Left forelimb (tissue), 1 donor: ENCODE results near the gene OTOP3.

Experiments used
- DNase-seq: peaks from one replicate; pipeline ENCODE4 v3.0.0-alpha.2; 2018; ENCODE audit warnings: low spot score

Gene OTOP3

DNA sequence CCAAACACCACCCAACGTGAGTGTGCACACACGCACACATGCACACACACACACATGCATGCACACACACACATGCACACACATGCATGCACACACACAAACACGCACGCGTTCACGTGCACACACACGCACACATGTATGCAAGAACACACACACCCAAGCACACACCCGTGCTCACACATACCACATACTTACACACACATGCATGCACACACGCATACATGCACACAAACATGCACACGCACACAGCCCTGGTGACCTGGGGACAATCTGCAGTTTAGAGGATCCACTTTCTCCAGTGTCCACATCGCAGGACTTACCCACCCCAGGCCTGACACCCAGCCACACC lies 18.9 kb upstream of the OTOP3 start:
- DNase-seq: no peak

DNA sequence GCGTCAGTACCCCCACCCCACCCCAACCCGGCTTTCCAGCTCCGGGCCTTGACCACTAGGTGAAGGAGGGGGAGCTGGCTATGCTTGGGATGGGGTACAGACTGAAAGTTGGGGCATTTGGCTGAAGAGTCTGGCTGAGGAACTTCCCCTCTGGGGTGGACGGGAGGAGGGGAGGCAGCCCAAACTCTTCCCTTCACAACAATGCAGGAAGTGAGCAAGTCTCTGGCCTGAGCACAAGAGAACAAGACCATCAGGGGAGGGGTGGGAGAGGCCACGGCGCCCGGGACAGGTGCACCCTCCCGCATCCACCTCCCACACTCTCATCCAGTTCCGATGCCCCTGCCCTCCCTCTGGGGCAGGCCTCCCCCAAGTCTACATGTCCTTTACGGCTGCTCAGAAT lies 18.3 kb upstream of the OTOP3 start:
- no peak for DNase-seq

DNA sequence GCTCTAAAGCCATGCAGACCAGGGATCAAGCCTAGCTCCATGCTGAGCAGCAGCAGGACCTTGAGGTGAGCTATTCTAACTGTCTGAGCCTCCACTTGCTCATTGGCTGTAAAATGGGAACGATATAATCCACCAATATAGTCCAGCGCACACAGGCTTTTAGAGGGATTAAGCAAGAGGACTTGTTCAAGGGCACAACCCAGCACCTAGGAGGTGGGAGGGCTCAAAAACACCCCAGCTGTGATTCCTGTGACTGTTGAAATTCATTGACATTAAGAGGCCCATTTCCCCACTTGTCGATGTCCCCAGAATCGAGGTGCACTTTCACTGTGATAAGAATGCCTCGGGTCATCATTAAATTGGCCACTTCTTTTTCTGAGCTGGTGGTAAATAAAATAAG lies 16.8 kb upstream of the OTOP3 start:
- no peak for DNase-seq

DNA sequence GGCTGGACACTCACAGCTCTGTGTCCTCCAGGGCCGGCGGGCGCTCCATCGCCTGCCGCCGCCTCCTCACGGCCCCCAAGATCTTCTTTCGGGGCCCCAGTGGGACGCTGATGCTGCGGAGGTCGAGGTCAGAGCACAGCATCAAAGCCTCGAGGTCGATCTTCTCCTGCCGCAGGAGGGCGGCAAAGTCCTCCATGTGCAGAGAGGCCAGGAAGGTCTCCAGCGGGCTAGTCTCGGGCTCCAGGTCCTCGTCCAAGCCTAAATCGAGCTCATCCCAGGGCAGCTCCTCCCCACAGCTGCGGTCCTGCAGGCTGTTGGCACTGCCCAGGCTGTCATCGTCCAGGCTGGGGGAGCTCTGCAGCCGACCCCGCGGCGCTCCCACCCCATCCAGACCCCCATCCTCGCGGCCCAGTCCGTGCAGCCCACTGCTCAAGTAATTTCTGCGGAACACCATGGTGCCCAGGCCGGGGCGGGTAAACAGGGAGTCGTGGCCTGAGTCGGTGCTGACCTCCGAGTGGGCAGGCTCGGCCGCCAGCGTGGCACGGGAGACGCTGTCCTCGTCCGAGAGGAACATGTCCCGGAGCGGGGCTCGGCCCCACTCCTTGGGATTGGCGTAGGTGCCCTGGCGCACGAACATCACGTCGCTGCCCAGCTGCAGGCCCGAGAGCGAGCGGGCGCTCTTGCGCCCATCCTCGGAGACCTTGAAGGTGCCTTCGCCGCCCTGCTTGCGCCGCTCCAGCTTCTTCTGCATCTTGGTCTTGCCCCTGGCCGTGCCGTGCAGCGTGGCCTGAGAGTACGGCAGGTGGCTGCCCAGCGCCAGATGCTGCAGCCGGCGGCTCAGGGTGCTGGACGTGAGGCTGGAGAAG lies 16.0 kb upstream of the OTOP3 start:
- DNase-seq: no peak

DNA sequence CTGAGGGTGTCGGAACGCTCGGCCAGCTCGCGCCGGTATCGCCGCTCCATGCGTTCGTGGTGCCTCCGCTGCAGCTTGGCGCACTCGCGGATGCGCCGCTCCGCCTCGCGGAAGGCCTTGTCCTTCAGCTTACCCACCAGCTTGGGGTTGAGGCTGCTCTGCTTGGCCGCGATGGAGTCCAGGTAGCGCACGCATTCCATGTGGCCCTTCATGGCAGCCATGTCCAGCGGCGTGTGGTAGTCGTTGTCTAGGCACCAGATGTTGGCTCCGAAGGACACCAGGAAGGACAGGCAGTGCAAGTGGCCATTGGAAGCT lies 15.4 kb upstream of the OTOP3 start:
- DNase-seq: no peak

DNA sequence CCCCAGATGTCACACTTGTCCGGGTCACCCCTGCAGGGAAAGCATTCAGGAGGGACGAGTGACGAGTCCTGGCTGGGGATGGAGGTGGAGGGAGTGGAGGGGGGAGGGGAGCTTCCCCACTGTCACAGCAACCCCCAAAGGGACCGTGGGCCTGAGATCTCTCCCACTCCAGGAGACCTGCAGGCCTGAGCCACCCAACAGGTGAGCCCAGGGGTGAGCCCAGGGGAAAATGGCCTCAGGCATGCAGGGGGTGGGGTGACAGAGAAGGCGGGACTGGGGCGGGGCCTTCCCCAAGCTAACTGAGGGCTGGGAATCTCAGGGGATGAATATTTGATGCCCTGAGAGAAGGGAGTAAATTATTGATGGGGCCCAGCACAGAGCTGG lies 15.1 kb upstream of the OTOP3 start:
- no peak for DNase-seq

DNA sequence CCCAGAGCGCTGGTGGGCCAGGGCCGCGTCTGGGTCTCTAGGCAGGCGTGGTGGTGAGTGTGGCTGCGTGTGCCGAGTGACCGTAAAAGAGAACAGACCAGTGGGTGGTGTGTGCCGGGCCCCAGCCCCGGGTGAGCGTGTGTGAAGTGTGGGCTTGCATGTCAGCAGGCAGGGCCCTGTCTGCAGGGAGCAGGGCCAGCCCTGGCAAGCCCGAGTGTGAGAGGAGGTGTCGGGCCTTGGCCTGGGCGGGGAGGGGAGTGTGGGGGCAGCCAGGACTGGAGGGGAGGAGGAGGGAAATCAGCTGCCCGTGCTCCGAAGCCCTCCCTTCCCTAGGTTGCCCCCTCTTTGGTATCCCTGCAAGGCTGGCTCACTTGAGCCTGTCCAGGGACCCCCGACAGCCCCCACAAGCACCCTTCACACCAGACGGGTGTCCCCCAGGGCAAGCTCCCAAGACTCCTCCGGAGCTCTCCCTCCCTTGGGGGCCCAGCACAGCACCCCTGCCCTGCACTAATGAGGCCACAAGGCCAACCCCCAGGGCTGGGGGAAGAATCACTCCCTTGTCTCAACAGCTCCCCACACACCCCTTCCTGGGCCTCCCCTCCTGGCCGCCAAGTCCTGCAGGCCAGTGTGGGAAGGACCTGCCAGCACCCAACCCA lies 14.5 kb upstream of the OTOP3 start:
- DNase-seq: no peak

DNA sequence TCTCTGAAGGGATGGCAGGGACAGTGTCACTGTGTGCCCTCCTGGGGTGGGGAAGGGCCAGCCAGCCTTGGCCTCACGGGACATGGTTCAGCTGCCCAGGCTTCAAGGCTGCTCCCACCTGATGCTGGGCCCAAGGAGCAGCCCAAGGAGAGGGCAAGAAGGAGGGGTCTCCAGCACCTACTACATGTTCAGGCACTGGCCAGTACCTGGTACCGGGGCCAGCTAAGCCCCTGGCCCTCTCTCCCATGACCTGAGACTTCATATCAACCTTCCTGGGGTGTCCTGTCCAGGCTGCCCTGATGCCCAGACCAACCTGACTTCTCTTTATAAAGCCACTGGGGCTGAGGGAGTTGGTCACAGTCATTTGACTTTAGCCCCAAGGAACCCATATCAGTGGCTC lies 13.9 kb upstream of the OTOP3 start:
- no peak for DNase-seq

DNA sequence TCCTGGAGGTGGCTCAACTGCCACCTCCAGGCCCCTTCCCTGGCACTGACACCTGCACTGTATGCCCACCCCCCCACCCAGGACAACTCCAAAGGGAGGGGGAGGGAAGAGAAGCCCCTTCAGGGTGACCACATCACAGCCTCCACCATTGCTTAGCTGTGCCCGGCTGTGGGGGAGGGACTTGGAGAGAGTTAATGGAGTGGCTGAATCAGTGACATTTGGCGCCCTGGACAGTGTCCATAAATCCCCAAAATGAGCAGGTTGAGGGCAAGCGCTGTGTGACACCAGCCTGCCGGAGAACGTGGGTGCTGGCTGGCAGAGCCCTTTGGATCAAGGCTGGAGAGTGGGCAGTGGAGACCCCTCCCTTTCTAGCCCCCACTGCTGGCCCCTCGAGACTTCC lies 13.5 kb upstream of the OTOP3 start:
- DNase-seq: no peak

DNA sequence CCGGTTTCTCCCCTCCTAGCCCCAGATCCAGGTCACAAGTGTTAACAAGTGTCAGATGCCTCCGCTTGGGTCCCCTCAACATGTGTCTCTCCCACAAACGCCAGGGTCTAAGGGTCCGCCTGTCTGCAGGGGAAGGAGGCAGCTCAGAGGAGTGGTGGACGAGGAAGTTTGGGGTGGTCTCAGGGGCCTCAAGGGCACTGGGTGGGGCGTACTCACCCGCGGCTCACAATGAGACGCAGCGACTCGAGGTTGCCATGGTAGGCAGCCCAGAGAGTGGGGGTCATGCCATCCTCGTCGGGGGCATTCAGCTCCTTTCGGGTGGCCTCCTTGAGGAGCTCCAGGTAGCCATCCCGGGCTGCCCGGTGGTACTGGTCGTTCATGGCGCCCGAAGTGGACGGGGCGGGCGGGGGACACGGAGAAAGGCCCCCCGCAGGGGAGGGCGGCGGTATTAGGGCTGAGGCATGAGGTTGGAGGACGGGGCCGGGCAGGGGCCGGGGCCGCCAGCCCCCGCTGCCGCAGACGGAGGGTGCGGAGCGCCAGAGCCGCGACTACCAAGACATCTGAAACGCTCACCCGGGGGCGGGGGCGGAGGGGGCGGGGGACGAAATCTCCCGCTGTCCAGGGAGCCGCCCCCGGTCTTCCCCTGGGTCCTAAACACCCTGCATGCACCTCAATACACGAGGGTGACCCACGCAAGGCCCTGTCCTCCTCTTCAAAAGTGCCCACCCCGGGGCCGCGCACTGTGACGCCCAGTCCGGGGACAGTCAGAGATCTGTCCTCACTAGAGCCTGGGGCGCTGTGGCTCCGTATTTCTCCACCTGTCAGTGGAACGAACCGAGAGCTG lies 12.8 kb upstream of the OTOP3 start, which contains the start of gene USH1G:
TSS of gene USH1G (minus strand) at position 562 of the 844 bp plus-strand sequence. CDS start at position 380, 182 bp downstream.
- no peak for DNase-seq

DNA sequence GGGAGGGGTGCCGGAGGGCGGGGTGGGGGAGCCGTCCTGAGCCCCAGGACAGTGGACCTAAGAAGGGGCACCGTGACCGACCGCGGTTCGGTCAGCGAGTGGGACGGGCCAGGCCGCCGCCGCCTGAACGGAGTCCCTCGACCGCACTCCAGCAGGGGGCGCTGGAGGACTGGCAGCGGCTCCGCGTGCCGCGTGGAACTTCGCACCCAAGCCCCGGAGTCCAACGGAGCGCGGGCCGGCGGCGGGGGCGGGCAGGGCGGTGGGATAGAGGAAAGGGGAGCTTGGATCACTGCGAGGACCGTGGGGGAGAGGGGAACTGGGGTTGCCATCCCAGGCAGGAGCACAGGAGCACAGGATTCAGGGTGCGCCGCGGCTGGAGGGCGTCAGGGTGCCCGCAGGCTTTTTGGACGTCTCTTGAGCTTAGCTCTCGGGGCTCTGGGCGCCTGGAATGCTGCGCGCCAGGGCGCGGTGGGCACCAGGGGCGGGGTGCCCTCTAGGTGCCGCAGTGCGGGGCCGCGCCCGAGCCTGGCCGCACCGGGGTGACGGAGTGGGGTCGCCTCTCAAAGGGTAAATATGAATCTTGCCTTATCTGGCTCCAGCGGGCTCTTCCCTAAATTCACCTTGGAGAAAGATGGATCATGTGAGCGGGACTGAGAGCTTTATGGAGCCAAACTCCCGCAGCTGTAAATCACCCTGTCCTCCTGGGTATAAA lies 12.0 kb upstream of the OTOP3 start:
- DNase-seq: no peak

DNA sequence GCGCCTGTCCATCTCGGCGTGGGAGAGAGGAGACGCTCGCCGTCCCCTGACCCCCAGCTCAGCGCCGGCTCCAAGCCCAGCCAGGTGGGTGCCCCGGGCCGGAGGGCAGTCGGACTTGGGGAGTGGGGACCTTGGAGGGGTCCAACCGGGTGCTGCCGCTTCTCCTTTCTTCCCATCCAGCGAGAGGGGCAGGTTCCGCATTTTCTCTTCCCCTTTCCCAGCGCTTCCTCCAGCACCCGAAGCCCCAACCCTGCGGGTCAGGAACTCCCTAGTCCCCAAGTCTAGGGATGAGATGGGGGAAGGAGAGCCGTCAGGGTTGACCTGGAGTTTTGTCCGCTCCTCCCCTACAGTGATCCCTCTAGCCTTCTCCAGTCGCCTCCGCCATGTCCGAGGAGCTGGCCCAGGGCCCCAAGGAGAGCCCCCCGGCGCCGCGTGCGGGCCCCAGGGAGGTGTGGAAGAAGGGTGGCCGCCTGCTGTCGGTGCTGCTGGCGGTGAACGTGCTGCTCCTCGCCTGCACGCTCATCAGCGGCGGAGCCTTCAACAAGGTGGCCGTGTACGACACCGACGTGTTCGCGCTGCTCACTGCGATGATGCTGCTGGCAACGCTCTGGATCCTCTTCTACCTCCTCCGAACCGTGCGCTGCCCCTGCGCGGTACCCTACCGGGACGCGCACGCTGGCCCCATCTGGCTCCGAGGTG lies 11.3 kb upstream of the OTOP3 start, which contains the start of gene OTOP2:
TSS of gene OTOP2 (plus strand) at position 24 of the 699 bp plus-strand sequence. CDS start at position 384, 360 bp downstream.
- no peak for DNase-seq

DNA sequence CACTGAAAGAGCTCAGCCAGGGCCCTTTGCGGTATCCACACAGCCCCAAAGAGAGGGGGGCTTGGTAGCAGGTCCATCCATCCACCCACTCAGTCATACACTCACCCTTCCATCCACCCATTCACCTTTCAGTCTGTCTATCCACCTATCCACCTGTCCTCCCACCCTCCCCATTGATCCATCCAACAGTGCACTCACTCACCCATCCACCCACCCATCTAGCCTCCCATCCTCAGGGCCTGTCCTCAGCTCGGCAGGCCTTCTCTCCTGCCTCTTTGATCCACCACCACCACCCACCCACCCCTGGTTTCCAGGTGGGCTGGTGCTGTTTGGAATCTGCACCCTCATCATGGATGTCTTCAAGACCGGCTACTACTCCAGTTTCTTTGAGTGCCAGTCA lies 10.5 kb upstream of the OTOP3 start:
- no peak for DNase-seq

DNA sequence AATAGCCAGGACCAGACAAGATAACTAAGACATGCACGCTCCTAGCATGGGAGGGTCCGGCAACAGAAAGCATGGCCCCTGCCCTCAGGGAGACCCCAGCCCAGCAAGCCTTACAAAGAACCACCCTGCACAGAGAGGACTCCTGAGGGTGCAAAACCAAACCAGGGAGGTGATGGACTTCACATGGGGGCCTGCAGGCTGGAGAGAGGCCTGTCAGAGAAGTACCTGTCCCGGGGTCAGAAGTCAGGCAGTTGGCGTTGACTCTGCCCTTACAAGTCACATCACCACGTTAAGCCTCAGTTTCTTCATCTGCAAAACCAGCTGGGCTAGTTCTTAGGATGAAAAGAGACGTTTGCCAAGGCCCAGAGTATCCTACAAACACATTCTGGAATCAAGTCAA lies 6.9 kb upstream of the OTOP3 start:
- no peak for DNase-seq

DNA sequence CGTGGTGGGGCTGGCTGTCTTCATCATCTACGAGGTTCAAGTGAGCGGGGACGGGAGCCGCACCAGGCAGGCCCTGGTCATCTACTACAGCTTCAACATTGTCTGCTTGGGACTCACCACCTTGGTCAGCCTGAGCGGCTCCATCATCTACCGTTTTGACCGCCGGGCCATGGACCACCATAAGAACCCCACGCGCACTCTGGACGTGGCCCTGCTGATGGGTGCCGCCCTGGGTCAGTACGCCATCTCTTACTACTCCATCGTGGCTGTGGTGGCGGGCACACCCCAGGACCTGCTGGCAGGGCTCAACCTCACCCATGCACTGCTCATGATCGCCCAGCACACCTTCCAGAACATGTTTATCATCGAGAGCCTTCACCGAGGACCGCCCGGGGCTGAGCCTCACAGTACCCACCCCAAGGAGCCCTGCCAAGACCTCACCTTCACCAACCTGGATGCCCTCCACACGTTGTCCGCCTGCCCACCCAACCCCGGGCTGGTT lies 5.1 kb upstream of the OTOP3 start:
- DNase-seq: no peak

DNA sequence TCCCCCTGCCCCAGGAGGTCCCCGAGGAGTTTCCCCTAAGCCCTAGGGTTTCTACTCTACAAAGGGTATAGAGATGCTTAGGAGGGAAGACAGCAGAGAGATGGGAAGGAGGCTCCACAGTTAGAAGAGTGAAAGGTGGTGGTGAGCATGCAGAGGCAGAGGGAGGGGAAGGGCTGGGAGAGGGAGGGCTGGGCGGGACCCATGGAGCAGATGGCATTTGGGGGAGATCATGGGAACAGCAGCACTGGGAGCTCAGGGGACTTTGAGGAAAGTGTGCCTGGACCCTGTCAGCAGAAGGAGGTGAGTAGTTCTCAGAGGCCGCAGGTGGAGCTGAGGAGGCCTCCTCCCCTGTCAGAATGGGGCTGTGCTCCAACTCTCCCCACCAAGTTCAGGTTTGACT lies 650 bp upstream of the OTOP3 start:
- no peak for DNase-seq

DNA sequence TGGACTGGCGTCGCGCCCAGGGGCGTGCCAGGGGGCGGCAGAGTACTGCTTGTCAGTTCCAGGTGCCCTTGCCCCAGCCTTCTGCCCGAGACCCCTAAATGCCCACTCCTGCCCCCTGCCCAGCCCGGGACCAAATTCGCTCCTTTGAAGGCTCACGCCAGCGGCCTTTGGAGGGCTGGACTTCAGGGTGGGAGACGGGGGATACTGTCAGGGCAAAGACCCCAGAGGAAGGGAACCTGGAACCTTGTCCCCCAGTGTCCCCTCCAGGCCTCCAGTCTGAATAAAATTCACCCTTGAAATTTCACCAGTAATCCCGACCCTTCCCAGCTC lies 737 bp downstream of the OTOP3 start:
- no peak for DNase-seq

DNA sequence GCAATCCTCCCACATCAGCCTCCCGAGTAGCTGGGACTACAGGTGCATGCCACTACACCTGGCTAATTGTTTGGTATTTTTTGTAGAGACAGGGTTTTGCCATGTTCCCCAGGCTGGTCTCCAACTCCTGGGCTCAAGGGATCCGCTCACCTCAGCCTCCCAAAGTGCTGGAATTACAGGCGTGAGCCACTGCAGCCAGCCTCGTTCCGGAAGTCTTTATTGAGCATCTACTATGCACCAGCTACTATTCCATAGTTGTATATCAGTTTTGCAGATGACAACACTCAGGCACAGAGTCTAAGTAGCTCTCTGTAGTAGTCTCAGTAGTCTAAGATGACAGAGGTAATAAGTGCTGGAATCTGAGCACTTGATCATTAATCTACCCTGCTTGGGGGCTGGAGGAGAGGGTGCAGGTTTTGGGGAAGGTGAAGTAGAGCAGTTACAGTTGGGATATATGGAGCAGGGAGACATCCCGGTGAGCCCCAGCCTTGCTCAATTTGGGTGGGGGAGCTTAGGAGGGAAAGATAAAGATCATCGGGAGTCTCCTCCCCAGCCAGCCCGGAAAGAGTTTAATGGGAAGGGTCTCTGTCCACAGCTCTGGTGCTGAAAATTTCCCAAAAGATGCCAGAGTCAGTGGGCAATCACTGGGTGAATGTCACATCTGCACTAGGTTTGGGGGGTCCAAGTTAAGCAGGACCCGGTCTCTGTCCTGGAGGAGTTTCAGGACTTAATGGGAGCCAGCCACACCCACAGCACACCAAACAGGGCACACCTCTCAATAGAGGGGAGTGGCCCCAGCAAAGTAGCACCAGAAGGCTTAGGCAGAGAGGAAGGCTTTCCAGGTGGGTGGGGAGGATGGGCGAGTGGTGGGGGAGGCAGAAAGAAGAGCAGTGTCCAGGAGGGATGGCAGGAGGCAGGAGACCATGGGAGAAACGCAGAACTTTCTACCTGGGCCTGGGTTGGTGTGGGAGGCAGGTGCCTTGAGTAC lies 1.7 kb downstream of the OTOP3 start:
- no peak for DNase-seq

DNA sequence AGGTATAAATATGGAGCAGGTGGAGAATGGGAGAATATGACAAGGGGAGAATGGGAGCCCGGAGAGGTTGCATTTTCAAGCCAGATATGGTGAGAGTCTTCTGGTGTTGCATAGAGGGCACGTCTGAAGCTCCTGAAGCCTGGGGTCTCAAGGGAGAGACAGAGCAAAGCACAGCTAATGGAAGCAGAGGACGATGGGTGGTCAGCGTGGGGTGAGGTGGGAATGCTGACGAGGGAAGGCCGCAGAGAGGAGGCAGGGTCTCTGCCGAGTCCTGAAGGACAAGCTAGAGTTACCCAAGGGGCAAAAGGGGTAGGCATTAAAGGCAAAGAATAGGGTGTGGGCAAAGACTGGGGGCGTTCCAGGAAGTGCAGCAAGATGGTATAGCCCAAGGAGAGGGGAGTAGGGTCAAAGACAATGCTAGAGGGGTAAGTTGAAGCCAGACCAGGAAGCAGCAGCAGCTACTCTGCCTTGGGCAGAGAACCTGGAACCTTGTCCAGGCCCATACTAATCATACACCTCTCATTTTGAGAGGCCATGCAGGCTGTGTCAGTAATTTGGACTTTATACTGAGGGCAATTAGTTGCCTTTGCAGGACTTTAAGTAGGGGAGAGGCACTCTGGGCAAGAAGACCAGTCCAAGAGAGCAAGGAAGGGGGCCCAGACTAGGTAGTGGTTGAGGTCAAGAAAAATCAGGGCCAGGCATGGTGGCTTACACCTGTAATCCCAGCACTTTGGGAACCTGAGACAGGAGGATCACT lies 2.7 kb downstream of the OTOP3 start:
- no peak for DNase-seq

DNA sequence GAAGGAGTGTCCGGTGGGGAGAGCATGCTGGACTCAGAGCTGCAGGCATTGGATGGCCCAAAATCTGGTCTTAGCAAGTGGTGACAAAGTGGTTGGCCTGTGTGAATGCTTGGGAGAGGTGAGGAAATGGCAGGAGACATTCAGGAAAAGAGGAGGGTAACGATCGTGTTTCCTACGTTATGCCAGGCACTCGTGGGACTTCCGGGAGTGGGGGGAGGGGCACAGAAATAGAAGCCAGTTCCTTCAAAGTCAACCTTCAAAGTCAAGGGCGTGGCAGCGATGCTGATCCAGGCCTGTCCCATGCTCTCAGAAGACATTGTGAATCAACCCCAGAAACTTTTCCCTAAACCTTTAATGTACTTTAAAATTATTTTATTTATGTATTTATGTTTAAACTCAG lies 3.8 kb downstream of the OTOP3 start:
- DNase-seq: no peak
